Epithelial cell of proximal tubule (primary cell): Measurements from ENCODE around the gene SF3B1. TPM values are rescaled to one million over a fixed set of nuclear protein-coding genes. Genes with fewer than 3 reads are reported as not detected.
"Not testable (repeated sequence)": the region's sequence is repeated elsewhere in the genome, so short reads cannot be mapped to it uniquely, and the experiment has no call there.

Experiments used
- DNase-seq: peaks from one replicate; pipeline ENCODE4 v3.0.0-alpha.2; 2011; ENCODE audit warnings: low read depth
- H3K4me3 ChIP-seq: 2 replicates; pipeline ENCODE4 v1.5.1; 2011; ENCODE audit warnings: low read depth, mild to moderate bottlenecking, low read length
- CTCF ChIP-seq: conservative IDR thresholded peaks from 2 replicates; pipeline ENCODE4 v1.5.1; 2012; ENCODE audit warnings: low read depth, mild to moderate bottlenecking, low read length
- total RNA-seq: library from RNA; depleted of rRNA; stranded (reverse); fragments of >200 nt; gene quantifications from 2 replicates; pipeline ENCODE4 v1.2.3, GENCODE V29; 2015

SF3B1 gene
- total RNA-seq, 1 donor from 2014 or later, result 135 TPM

- no peak for DNase-seq
- H3K4me3 ChIP-seq, result no peak overlapping the region
- TF ChIP-seq CTCF, result no peak
These were observed 80.7 kb downstream of the SF3B1 start for GRCh38 chr2:197354169-197354558.

GRCh38 chr2:197353393-197354168 lies 81.2 kb downstream of the SF3B1 start:
- no peak overlapping the region for H3K4me3 ChIP-seq
- TF ChIP-seq CTCF, result no peak
- DNase-seq, result no peak

GRCh38 chr2:197349699-197350098 lies 85.1 kb downstream of the SF3B1 start:
- H3K4me3 ChIP-seq, result no peak overlapping the region
- no peak for TF ChIP-seq CTCF
- DNase-seq, result no peak

GRCh38 chr2:197348721-197349360 lies 86.0 kb downstream of the SF3B1 start:
- DNase-seq, result no peak

GRCh38 chr2:197345846-197346370 lies 88.9 kb downstream of the SF3B1 start:
- no peak for TF ChIP-seq CTCF
- no peak overlapping the region for H3K4me3 ChIP-seq
- no peak for DNase-seq

More at GRCh38 chr2:197348721-197349360, 86.0 kb downstream of the SF3B1 start:
- no peak for TF ChIP-seq CTCF
- no peak overlapping the region for H3K4me3 ChIP-seq

GRCh38 chr2:197343968-197344367 lies 90.9 kb downstream of the SF3B1 start:
- not testable (repeated sequence) for H3K4me3 ChIP-seq, DNase-seq

- TF ChIP-seq CTCF, result no peak
- no peak overlapping the region for H3K4me3 ChIP-seq
- DNase-seq, result no peak
These were observed 94.2 kb downstream of the SF3B1 start for GRCh38 chr2:197340591-197340990.

Other genes with a start within 250 kb of the SF3B1 start
- gene ANKRD44, start 124.2 kb downstream of the SF3B1 start, total RNA-seq, result 1.7 and 4.2 TPM in 2 replicates
- gene COQ10B, start 18.5 kb upstream of the SF3B1 start, total RNA-seq, result 16.7 and 17.9 TPM in 2 replicates
- gene HSPD1, start 64.8 kb upstream of the SF3B1 start, total RNA-seq, result 407 and 601 TPM in 2 replicates
- 349 and 354 TPM in 2 replicates for gene HSPE1, start 65.4 kb upstream of the SF3B1 start, total RNA-seq
- gene MOB4, start 81.0 kb upstream of the SF3B1 start, total RNA-seq, result 36.3 and 44.1 TPM in 2 replicates
- gene RFTN2, start 240.6 kb upstream of the SF3B1 start, total RNA-seq, result not detected in 2 replicates